ENCODE measurements around the gene ETF1.

The ETF1 gene

GRCh38 chr5:138542956-138543729 is at the start of gene ETF1:
TSS of gene ETF1 (minus strand) at chr5:138543236. CDS start at chr5:138542918, 318 bp downstream.
- peak; percentile 98 to 100 (median 99) for DNase-seq (ENCODE audit: low read depth in 3 of 3)

GRCh38 chr5:138588013-138588788 is 45.2 kb upstream of the ETF1 start:
- DNase-seq (ENCODE audit: low read depth in 3 of 3), result no peak

GRCh38 chr5:138585157-138585556 is 42.1 kb upstream of the ETF1 start:
- DNase-seq (ENCODE audit: low read depth in 3 of 3), result no peak

GRCh38 chr5:138583984-138584637 is 41.1 kb upstream of the ETF1 start:
- no peak for DNase-seq (ENCODE audit: low read depth in 3 of 3)

GRCh38 chr5:138582959-138583358 is 39.9 kb upstream of the ETF1 start:
- DNase-seq (ENCODE audit: low read depth in 3 of 3), result no peak

- no peak for DNase-seq (ENCODE audit: low read depth in 3 of 3)
These were observed 37.7 kb upstream of the ETF1 start for GRCh38 chr5:138580777-138581176.

- DNase-seq (ENCODE audit: low read depth in 3 of 3), result no peak
These were observed 37.0 kb upstream of the ETF1 start for GRCh38 chr5:138580001-138580400.

- no peak for DNase-seq (ENCODE audit: low read depth in 3 of 3)
These were observed 36.5 kb upstream of the ETF1 start for GRCh38 chr5:138579517-138579863.

- no peak for DNase-seq (ENCODE audit: low read depth in 3 of 3)
These were observed 34.4 kb upstream of the ETF1 start for GRCh38 chr5:138577452-138577851.

GRCh38 chr5:138575194-138576015 is 32.4 kb upstream of the ETF1 start, which contains the start of gene HSPA9:
TSS of gene HSPA9 (minus strand) at chr5:138575401. CDS start at chr5:138575318, 83 bp downstream.
- peak; percentile 94 to 97 (median 94) for DNase-seq (ENCODE audit: low read depth in 3 of 3)

- DNase-seq (ENCODE audit: low read depth in 3 of 3), result peak in 2 of 3 donors; percentile 5 to 33
These were observed 31.7 kb upstream of the ETF1 start for GRCh38 chr5:138574744-138575193.

- DNase-seq (ENCODE audit: low read depth in 3 of 3), result no peak
These were observed 31.1 kb upstream of the ETF1 start for GRCh38 chr5:138573949-138574670.

GRCh38 chr5:138573223-138573622 is 30.2 kb upstream of the ETF1 start:
- DNase-seq (ENCODE audit: low read depth in 3 of 3), result no peak

- DNase-seq (ENCODE audit: low read depth in 3 of 3), result no peak
These were observed 27.8 kb upstream of the ETF1 start for GRCh38 chr5:138570871-138571270.

- no peak for DNase-seq (ENCODE audit: low read depth in 3 of 3)
These were observed 26.7 kb upstream of the ETF1 start for GRCh38 chr5:138569782-138570181.

GRCh38 chr5:138568061-138568824 is 25.2 kb upstream of the ETF1 start:
- DNase-seq (ENCODE audit: low read depth in 3 of 3), result no peak

GRCh38 chr5:138566792-138567191 is 23.8 kb upstream of the ETF1 start:
- no peak for DNase-seq (ENCODE audit: low read depth in 3 of 3)

GRCh38 chr5:138565100-138565821 is 22.2 kb upstream of the ETF1 start:
- DNase-seq (ENCODE audit: low read depth in 3 of 3), result no peak

GRCh38 chr5:138564242-138564641 is 21.2 kb upstream of the ETF1 start:
- DNase-seq (ENCODE audit: low read depth in 3 of 3), result no peak
